Measurements from ENCODE around the gene TRAF3.
"Not testable (repeated sequence)": the region's sequence is repeated elsewhere in the genome, so short reads cannot be mapped to it uniquely, and the experiment has no call there.

The TRAF3 gene

DNA sequence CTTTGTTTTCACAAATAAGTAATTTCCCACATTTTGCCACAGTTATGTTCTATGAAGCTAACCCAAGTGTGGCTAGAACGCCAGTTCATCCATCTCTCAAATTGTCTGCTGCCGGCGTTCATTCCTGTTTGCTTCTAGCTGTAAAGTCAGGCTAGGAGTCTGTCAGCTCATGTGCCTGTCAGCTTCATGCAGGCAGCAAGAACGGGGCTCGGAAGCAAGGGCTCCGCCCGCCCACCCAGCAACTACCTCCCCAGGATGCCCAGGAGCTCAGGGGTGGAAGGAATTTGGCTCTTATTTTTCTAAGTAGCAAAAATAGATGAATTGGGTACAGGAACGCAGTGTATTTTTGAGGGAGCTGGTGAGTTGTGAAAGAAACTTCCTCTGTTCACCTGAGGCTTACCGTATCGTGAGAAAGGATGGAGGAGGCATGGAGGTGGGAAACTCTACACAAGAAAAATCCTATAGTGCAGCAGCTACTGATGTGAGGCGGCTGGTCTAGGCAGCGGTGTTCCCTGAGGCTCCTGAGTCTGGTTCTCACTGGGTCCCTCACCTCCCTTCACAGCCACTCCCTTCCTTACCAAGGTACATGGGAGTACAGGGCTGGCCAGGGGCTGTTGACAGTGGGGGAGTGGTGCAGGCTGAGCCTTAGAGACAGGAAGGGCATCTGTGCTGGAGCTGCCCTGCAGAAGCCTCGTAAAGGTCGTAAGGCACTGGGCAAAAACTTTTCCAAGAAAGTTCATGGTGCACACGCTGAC is 90.8 kb downstream of the TRAF3 start:
- no peak for DNase-seq

- no peak for DNase-seq
Measured at GRCh38 chr14:102868956-102869547, 91.8 kb downstream of the TRAF3 start.

GRCh38 chr14:102870246-102870645 is 93.0 kb downstream of the TRAF3 start:
- DNase-seq: no peak

GRCh38 chr14:102870994-102871831 is 94.0 kb downstream of the TRAF3 start:
- DNase-seq: no peak

DNA sequence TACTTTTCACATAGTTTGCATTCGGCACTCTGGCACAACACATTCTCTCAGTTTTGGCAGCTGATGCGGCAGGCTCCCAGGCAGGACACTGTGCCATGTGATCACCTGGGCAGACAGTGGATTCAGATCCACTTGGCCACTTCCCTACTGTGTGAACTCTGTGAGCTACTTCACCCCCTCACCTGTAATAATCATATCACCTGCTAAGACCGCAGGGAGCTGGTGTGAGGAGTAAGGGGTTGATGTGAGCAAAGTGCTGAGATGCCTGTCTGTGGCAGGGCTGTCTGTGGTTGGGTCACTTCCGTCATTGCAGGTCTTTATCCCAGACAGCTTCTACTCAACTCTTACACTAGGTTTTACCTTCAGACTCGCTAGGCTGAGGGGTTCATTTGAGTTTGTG is 94.8 kb downstream of the TRAF3 start:
- no peak for DNase-seq

- no peak for DNase-seq
Measured at GRCh38 chr14:102873131-102873530, 95.9 kb downstream of the TRAF3 start.

DNA sequence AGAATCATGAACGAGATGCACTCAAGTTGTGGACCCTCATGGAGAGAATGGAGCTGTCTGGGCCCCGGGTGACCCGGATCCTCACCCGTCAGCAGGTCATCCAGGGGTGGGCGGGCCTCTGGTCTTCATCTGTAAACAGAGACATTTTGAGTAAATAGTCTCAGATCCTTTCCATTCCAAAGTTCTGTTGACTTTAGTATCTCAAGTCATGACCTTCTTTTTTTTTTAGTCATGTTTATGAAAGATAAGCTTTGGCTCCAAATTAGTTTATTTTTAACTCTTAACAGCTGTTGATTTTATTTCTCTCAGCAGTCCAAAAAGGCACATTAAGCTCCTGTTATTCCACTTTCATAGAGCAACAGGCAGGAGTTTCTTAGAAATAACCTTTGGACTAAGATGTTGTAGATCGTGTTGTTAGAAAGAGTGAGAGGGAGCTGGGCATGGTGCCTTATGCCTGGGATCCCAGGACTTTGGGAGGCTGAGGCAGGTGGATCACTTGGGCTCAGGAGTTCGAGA is 96.4 kb downstream of the TRAF3 start:
- no peak for DNase-seq

GRCh38 chr14:102875652-102876051 is 98.4 kb downstream of the TRAF3 start:
- DNase-seq: no peak

- DNase-seq: not testable (repeated sequence)
Measured at GRCh38 chr14:102877511-102877910, 100.3 kb downstream of the TRAF3 start.

- no peak for DNase-seq
Measured at GRCh38 chr14:102878174-102878969, 101.1 kb downstream of the TRAF3 start.

DNA sequence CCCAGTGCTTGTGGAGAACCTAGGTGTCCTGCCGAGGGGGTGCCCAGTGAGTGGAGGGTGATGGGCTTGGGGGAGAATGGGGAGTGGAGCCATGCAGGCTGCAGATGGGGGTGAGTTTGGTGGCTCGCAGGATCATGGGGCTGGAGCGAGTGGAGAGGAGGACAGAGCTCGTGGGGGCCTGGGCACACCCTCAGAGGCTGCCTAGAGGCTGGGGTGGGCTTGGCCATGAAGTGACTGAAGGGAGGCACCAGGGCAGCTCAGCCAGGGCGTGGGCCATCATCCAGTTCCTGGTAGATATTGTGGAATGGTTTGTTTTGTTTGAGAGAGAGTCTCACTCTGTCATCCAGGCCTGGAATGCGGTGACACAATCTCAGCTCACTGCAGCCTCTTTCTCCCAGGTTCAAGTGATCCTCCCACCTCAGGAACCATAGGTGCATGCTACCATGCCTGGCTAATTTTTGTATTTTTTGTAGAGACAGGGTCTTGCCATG is 101.8 kb downstream of the TRAF3 start:
- no peak for DNase-seq

GRCh38 chr14:102882226-102882906 is 105.1 kb downstream of the TRAF3 start:
- no peak for DNase-seq

GRCh38 chr14:102883089-102883541 is 105.9 kb downstream of the TRAF3 start:
- DNase-seq: no peak

- DNase-seq: no peak
Measured at GRCh38 chr14:102883554-102883953, 106.3 kb downstream of the TRAF3 start.

- no peak for DNase-seq
Measured at GRCh38 chr14:102885737-102886447, 108.6 kb downstream of the TRAF3 start.

- no peak for DNase-seq
Measured at GRCh38 chr14:102888748-102889147, 111.5 kb downstream of the TRAF3 start.

- no peak for DNase-seq
Measured at GRCh38 chr14:102889615-102890014, 112.4 kb downstream of the TRAF3 start.

- no peak for DNase-seq
Measured at GRCh38 chr14:102891111-102891510, 113.9 kb downstream of the TRAF3 start.

DNA sequence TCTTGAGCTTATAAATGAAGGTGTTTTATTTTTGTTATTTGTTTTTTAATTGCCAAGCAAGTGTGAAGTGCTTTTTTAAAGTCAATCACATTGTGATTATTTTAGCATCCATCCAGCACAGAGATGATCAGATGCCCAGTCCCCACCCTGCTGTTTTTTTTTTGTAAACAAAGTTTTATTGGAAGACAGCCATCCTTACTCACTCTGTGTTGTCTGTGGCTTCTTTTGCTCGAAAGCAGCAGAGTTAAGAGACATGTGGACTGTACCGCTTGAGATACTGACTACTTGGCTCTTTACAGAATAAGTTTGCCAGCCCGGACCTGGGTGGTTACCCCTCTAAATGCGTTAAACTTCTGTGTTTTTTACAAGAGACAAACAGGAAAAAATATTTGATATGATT is 114.3 kb downstream of the TRAF3 start:
- no peak for DNase-seq

- DNase-seq: no peak
Measured at GRCh38 chr14:102892651-102893050, 115.4 kb downstream of the TRAF3 start.

GRCh38 chr14:102893452-102893851 is 116.2 kb downstream of the TRAF3 start:
- DNase-seq: no peak

Data from NCI-H2081 (cell line).